ENCODE results near the gene KLHDC1. TPM values are rescaled to one million over a fixed set of nuclear protein-coding genes. Genes with fewer than 3 reads are reported as not detected.

The KLHDC1 gene
- total and polyA plus RNA-seq, 9 of the 15 experiments (the other 6 are each of a cell fraction or from before 2014, with no cell fraction given), result 0.08 to 0.41 (median 0.18) TPM

DNA sequence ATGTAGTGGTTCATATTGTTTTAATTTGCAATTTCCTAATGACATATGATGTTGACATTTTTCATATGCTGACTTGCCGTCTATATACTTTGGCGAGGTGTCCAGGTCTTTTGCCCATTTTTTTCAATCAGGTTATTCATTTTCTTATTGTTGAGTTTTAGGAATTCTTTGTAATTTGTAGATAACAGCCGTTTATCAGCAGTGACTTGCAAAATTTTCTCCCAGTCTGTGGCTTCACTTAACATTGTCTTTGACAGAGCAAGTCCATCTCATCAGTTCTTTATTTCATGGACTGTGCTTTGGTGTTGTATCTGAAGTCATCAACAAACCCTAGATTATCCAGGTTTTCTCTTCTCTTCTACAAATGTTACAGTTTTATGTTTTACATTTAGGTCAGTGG, 62.5 kb downstream of the KLHDC1 start:
- POLR2A ChIA-PET, result no interaction called here
- peak; percentile 62 for FAIRE-seq
- no TSS peak for BruUV-seq (replicated peaks)
- TF ChIP-seq, protein P1, sequence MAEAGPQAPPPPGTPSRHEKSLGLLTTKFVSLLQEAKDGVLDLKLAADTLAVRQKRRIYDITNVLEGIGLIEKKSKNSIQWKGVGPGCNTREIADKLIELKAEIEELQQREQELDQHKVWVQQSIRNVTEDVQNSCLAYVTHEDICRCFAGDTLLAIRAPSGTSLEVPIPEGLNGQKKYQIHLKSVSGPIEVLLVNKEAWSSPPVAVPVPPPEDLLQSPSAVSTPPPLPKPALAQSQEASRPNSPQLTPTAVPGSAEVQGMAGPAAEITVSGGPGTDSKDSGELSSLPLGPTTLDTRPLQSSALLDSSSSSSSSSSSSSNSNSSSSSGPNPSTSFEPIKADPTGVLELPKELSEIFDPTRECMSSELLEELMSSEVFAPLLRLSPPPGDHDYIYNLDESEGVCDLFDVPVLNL (CRISPR knock-in tag; IDR thresholded peaks at IDR 0.05; ENCODE audit: low read depth), result no peak
- TF ChIP-seq, protein P2, sequence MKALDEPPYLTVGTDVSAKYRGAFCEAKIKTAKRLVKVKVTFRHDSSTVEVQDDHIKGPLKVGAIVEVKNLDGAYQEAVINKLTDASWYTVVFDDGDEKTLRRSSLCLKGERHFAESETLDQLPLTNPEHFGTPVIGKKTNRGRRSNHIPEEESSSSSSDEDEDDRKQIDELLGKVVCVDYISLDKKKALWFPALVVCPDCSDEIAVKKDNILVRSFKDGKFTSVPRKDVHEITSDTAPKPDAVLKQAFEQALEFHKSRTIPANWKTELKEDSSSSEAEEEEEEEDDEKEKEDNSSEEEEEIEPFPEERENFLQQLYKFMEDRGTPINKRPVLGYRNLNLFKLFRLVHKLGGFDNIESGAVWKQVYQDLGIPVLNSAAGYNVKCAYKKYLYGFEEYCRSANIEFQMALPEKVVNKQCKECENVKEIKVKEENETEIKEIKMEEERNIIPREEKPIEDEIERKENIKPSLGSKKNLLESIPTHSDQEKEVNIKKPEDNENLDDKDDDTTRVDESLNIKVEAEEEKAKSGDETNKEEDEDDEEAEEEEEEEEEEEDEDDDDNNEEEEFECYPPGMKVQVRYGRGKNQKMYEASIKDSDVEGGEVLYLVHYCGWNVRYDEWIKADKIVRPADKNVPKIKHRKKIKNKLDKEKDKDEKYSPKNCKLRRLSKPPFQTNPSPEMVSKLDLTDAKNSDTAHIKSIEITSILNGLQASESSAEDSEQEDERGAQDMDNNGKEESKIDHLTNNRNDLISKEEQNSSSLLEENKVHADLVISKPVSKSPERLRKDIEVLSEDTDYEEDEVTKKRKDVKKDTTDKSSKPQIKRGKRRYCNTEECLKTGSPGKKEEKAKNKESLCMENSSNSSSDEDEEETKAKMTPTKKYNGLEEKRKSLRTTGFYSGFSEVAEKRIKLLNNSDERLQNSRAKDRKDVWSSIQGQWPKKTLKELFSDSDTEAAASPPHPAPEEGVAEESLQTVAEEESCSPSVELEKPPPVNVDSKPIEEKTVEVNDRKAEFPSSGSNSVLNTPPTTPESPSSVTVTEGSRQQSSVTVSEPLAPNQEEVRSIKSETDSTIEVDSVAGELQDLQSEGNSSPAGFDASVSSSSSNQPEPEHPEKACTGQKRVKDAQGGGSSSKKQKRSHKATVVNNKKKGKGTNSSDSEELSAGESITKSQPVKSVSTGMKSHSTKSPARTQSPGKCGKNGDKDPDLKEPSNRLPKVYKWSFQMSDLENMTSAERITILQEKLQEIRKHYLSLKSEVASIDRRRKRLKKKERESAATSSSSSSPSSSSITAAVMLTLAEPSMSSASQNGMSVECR (CRISPR knock-in tag; IDR thresholded peaks at IDR 0.05), result no peak
- TF ChIP-seq SMARCB1 (IDR thresholded peaks at IDR 0.05; ENCODE audit: insufficient read length, low read depth) (no peak), CEBPB (tag; IDR thresholded peaks at IDR 0.05) (0 out of 2 replicates have a peak, but pooled peaks have one; percentile 41), JUND (IDR thresholded peaks at IDR 0.05; ENCODE audit: borderline replicate concordance, low read depth, low read length) (no peak), JUND (tag; IDR thresholded peaks at IDR 0.05; ENCODE audit: borderline replicate concordance, low read depth, low read length) (no peak), ZNF184 (CRISPR knock-in tag; IDR thresholded peaks at IDR 0.05) (no peak), FOXM1 (IDR thresholded peaks at IDR 0.05; ENCODE audit: low read depth) (peak; percentile 27; the same call in 1 of the 2 replicates), FOXM1 (CRISPR knock-in tag; IDR thresholded peaks at IDR 0.05; ENCODE audit: low read depth) (no peak), NFE2L1 (tag; IDR thresholded peaks at IDR 0.05; ENCODE audit: borderline replicate concordance, low read depth) (peak; percentile 65; the same call in 1 of the 2 replicates), SMARCA4 (IDR thresholded peaks at IDR 0.05) (peak; percentile 42; the same call in 1 of the 2 replicates), TRIM28 (IDR thresholded peaks at IDR 0.05) (no peak), ZNF316 (IDR thresholded peaks at IDR 0.05) (peak; percentile 87), ZNF311 (CRISPR knock-in tag; IDR thresholded peaks at IDR 0.05) (no peak), MAFK (IDR thresholded peaks at IDR 0.05; ENCODE audit: low read length) (no peak), ARID1B (IDR thresholded peaks at IDR 0.05) (peak; percentile 45; the same call in 1 of the 2 replicates), TOE1 (IDR thresholded peaks at IDR 0.05; ENCODE audit: borderline replicate concordance) (no peak), TOE1 (CRISPR knock-in tag; IDR thresholded peaks at IDR 0.05; ENCODE audit: borderline replicate concordance, low read depth) (no peak)
- TF ChIP-seq, protein P3, sequence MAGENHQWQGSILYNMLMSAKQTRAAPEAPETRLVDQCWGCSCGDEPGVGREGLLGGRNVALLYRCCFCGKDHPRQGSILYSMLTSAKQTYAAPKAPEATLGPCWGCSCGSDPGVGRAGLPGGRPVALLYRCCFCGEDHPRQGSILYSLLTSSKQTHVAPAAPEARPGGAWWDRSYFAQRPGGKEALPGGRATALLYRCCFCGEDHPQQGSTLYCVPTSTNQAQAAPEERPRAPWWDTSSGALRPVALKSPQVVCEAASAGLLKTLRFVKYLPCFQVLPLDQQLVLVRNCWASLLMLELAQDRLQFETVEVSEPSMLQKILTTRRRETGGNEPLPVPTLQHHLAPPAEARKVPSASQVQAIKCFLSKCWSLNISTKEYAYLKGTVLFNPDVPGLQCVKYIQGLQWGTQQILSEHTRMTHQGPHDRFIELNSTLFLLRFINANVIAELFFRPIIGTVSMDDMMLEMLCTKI (IDR thresholded peaks at IDR 0.05; ENCODE audit: partially characterized antibody), result no peak

More for the DNA sequence above, 62.5 kb downstream of the KLHDC1 start:
- no peaks in the 10 kb centered on the region for H4K20me1 ChIP-seq (replicated peaks; ENCODE audit: control insufficient read depth, insufficient read depth, low read length)
- DNase-seq (ENCODE audit: extremely low read depth in 1 of 4, low spot score in 3 of 4), result no peak
- H3K9ac ChIP-seq (ENCODE audit: insufficient read depth in 1 of 2, low read depth in 2 of 2, low read length in 2 of 2), result no peak overlapping the region
- no peak overlapping the region for H3K4me3 ChIP-seq
- in situ Hi-C loops (cut with MboI) (no loop called here), intact Hi-C loops (cut with micrococcal nuclease) (no loop called here)
- H3K27me3 ChIP-seq (ENCODE audit: control insufficient read depth in 2 of 2, insufficient read depth in 2 of 2, low read length in 2 of 2), result no peaks in the 10 kb centered on the region
- 13% methylated on average over 3 of the region's 3 CpGs for WGBS (ENCODE audit: insufficient coverage, low coverage, missing lambda C conversion rate)
- H3K9me3 ChIP-seq (replicated peaks; ENCODE audit: control insufficient read depth, insufficient read depth, low read depth, low read length), result no peaks in the 10 kb centered on the region
- CTCF ChIA-PET (ENCODE audit: low intra/inter-chr PET ratio), result no interaction called here
- H2AFZ ChIP-seq (ENCODE audit: low read depth, low read length), result no peak overlapping the region
- no peaks in the 10 kb centered on the region for H3K79me2 ChIP-seq (ENCODE audit: control insufficient read depth, insufficient read depth, low read length)
- no peaks in the 10 kb centered on the region for H3K9me1 ChIP-seq (ENCODE audit: control insufficient read depth, insufficient read depth, low read length)
- no peaks in the 10 kb centered on the region for H3K36me3 ChIP-seq (ENCODE audit: control insufficient read depth, insufficient read depth, low read length)
- peaks cover 0 to 4% of the 10 kb centered on the region in 2 experiments; a peak in 1 of 5 replicates for H3K4me1 ChIP-seq (replicated peaks in 1 of 2; ENCODE audit: control insufficient read depth in 2 of 2, insufficient read depth in 2 of 2, low read length in 2 of 2)
- H3K27ac ChIP-seq (ENCODE audit: extremely low read depth, low read depth, low read length), result no peak overlapping the region
- no peak for ATAC-seq
- H3K4me2 ChIP-seq (ENCODE audit: insufficient read depth, low read length), result no peak overlapping the region

All from K562 (cell line).